Liver (tissue), 9 donors: Measurements from ENCODE around the gene GFY. TPM values are rescaled to one million over a fixed set of nuclear protein-coding genes. Genes with fewer than 3 reads are reported as not detected.

Experiments
- DNase-seq: peaks from one replicate; pipeline ENCODE4 v3.0.0-alpha.2; 2017; ENCODE audit warnings: low spot score
- H3K27ac ChIP-seq, 2 donors: one replicate each; pipeline ENCODE4 v1.7.0; 2013; ENCODE audit warnings: inconsistent platforms in 2 of 2, low read length in 2 of 2, control low read depth in 1 of 2, low read depth in 1 of 2, mild to moderate bottlenecking in 1 of 2
- H3K27me3 ChIP-seq, 4 donors: one replicate each; pipeline versions ENCODE4 v1.6.1 to v1.7.0; 2013; ENCODE audit warnings: low read length in 3 of 4, inconsistent platforms in 1 of 4, mild to moderate bottlenecking in 1 of 4, moderate library complexity in 1 of 4; ENCODE audit not compliant: control insufficient read depth in 4 of 4, insufficient read depth in 4 of 4
- H3K36me3 ChIP-seq, 4 donors: one replicate each; pipeline versions ENCODE4 v1.6.1 to v1.7.0; 2013; ENCODE audit warnings: low read length in 3 of 4, mild to moderate bottlenecking in 3 of 4, low read depth in 1 of 4, moderate library complexity in 1 of 4; ENCODE audit not compliant: control insufficient read depth in 4 of 4, insufficient read depth in 3 of 4
- H3K4me1 ChIP-seq, 4 donors: one replicate each; pipeline versions ENCODE4 v1.6.1 to v1.7.0; 2013; ENCODE audit warnings: low read length in 3 of 4, mild to moderate bottlenecking in 3 of 4, moderate library complexity in 1 of 4; ENCODE audit not compliant: control insufficient read depth in 4 of 4, insufficient read depth in 4 of 4
- H3K4me3 ChIP-seq, 3 donors: one replicate each; pipeline versions ENCODE4 v1.6.1 to v1.7.0; 2013; ENCODE audit warnings: low read length in 3 of 3, control low read depth in 1 of 3, low read depth in 1 of 3, mild to moderate bottlenecking in 1 of 3
- H3K9ac ChIP-seq, 2 donors: one replicate each; pipeline ENCODE4 v1.7.0; 2013; ENCODE audit warnings: low read length in 2 of 2, mild to moderate bottlenecking in 2 of 2, moderate library complexity in 2 of 2, control low read depth in 1 of 2, low read depth in 1 of 2
- H3K9me3 ChIP-seq, 4 donors: one replicate each; pipeline versions ENCODE4 v1.6.1 to v1.7.0; 2013; ENCODE audit warnings: low read length in 3 of 4; ENCODE audit not compliant: control insufficient read depth in 4 of 4
- ATF3 ChIP-seq: IDR thresholded peaks from 2 replicates; pipeline ENCODE4 v1.6.1; 2016; ENCODE audit warnings: antibody characterized with exemption
- CTCF ChIP-seq: fragments of 150-350 bp; IDR thresholded peaks from 2 replicates; pipeline ENCODE4 v1.5.1; 2017; ENCODE audit warnings: improper control_type of control experiment, low read depth, low read length; ENCODE audit not compliant: missing input control
- EGR1 ChIP-seq, 2 donors: IDR thresholded peaks; 2 replicates each; pipeline ENCODE4 v1.6.1; 2016 to 2018; ENCODE audit warnings: antibody characterized with exemption in 2 of 2, low read depth in 2 of 2
- FOXA1 ChIP-seq: IDR thresholded peaks from 2 replicates; pipeline ENCODE4 v1.6.1; 2016; ENCODE audit warnings: antibody characterized with exemption
- FOXA2 ChIP-seq: IDR thresholded peaks from 2 replicates; pipeline ENCODE4 v1.6.1; 2016; ENCODE audit warnings: antibody characterized with exemption
- GABPA ChIP-seq, 2 donors: IDR thresholded peaks in 1 of 2; conservative IDR thresholded peaks in 1 of 2; 2 replicates each; pipeline ENCODE4 v1.6.1; 2016; ENCODE audit warnings: antibody characterized with exemption in 2 of 2, mild to moderate bottlenecking in 1 of 2, moderate library complexity in 1 of 2
- HNF4A ChIP-seq, 2 donors: conservative IDR thresholded peaks; 2 replicates each; pipeline ENCODE4 v1.6.1; 2016; ENCODE audit warnings: antibody characterized with exemption in 2 of 2, mild to moderate bottlenecking in 2 of 2
- HNF4G ChIP-seq: IDR thresholded peaks from 2 replicates; pipeline ENCODE4 v1.6.1; 2016; ENCODE audit warnings: antibody characterized with exemption
- JUND ChIP-seq, 2 donors: IDR thresholded peaks; 2 replicates each; pipeline ENCODE4 v1.6.1; 2016; ENCODE audit warnings: antibody characterized with exemption in 2 of 2
- MAX ChIP-seq: IDR thresholded peaks from 2 replicates; pipeline ENCODE4 v1.6.1; 2016; ENCODE audit warnings: antibody characterized with exemption
- NR2F2 ChIP-seq: IDR thresholded peaks from 2 replicates; pipeline ENCODE4 v1.6.1; 2016; ENCODE audit warnings: antibody characterized with exemption
- RAD21 ChIP-seq, 2 donors: IDR thresholded peaks; 2 replicates each; pipeline ENCODE4 v1.6.1; 2016; ENCODE audit warnings: antibody characterized with exemption in 2 of 2, mild to moderate bottlenecking in 2 of 2
- REST ChIP-seq: IDR thresholded peaks from 2 replicates; pipeline ENCODE4 v1.6.1; 2016; ENCODE audit warnings: antibody characterized with exemption, mild to moderate bottlenecking
- RXRA ChIP-seq, 2 donors: IDR thresholded peaks; 2 replicates each; pipeline ENCODE4 v1.6.1; 2017 to 2018; ENCODE audit warnings: antibody characterized with exemption in 2 of 2, mild to moderate bottlenecking in 1 of 2
- SP1 ChIP-seq: IDR thresholded peaks from 2 replicates; pipeline ENCODE4 v1.6.1; 2018; ENCODE audit warnings: antibody characterized with exemption, mild to moderate bottlenecking
- TAF1 ChIP-seq: conservative IDR thresholded peaks from 2 replicates; pipeline ENCODE4 v1.6.1; 2016; ENCODE audit warnings: antibody characterized with exemption, mild to moderate bottlenecking
- YY1 ChIP-seq: IDR thresholded peaks from 2 replicates; pipeline ENCODE4 v1.6.1; 2016; ENCODE audit warnings: antibody characterized with exemption, mild to moderate bottlenecking
- ZBTB33 ChIP-seq: IDR thresholded peaks from 2 replicates; pipeline ENCODE4 v1.6.1; 2016; ENCODE audit warnings: antibody characterized with exemption
- WGBS: extraction: QIAGEN DNeasy Blood & Tissue Kit; methylation state at CpG from one replicate; pipeline ENCODE4 v1.1.7; 2013; 5-methylcytosine and 5-hydroxymethylcytosine counted together
- polyA plus RNA-seq, 2 donors: library from polyadenylated mRNA; stranded (reverse) in 1 of 2; unstranded in 1 of 2; fragments of 200-250 nt in 1 of 2; fragments of >200 nt in 1 of 2; fragmentation: Nextera tagmentation in 1 of 2; extraction: Ambion mirVana in 1 of 2; gene quantifications; one replicate each; pipeline versions ENCODE4 v1.2.1 to v1.2.3, GENCODE V29; 2013 to 2015
- total RNA-seq, 2 donors: library from RNA; depleted of rRNA; stranded (reverse); fragments of >200 nt; gene quantifications; one replicate each; pipeline ENCODE4 v1.2.3, GENCODE V29; 2014
- donor health status: healthy.
- donor health status: healthy.
- donor health status: healthy.
- donor health status: healthy.
- donor health status: healthy.

The GFY gene
- total and polyA plus RNA-seq, 4 donors = not detected

- H3K27me3 ChIP-seq = peaks cover 6 to 33% (median 18%) of the 10 kb centered on the region in 4 donors
- TF ChIP-seq ATF3 (no peak), EGR1 (IDR thresholded peaks at IDR 0.05; ENCODE audit: low read depth in 2 of 2) (no peak), JUND (IDR thresholded peaks at IDR 0.05) (no peak), TAF1 (no peak), HNF4A (conservative IDR thresholded peaks at IDR 0.05) (no peak), SP1 (no peak), REST (no peak), ZBTB33 (no peak), FOXA2 (no peak), RXRA (IDR thresholded peaks at IDR 0.05) (no peak), NR2F2 (no peak), FOXA1 (no peak), HNF4G (no peak), RAD21 (IDR thresholded peaks at IDR 0.05) (no peak), CTCF (no peak), GABPA (IDR thresholded peaks at IDR 0.05 in 1 of 2, conservative IDR thresholded peaks at IDR 0.05 in 1 of 2) (no peak), MAX (no peak), YY1 (no peak)
- H3K36me3 ChIP-seq = no peaks in the 10 kb centered on the region
- H3K9me3 ChIP-seq = no peaks in the 10 kb centered on the region
- no peak overlapping the region for H3K9ac ChIP-seq
- H3K4me1 ChIP-seq = peaks cover 5 to 11% (median 8%) of the 10 kb centered on the region in 4 donors
- no peak overlapping the region for H3K4me3 ChIP-seq
- no peak for DNase-seq
- 7% methylated on average over 3 of the region's 3 CpGs for WGBS
- no peak overlapping the region for H3K27ac ChIP-seq
Measured at GRCh38 chr19:49423985-49424303, 1.2 kb upstream of the GFY start.
